Psoas muscle (tissue), 8 donors: ENCODE measurements around the gene DCHS2. TPM values are rescaled to one million over a fixed set of nuclear protein-coding genes. Genes with fewer than 3 reads are reported as not detected.
A peak's percentile ranks its signal among the peaks of the same experiment; 100 is the strongest.

Experiments used
- ATAC-seq, 4 donors: fragments of 200-7000 bp; cut with Tn5 transposase; one replicate each; pipeline ENCODE4 v1.9.1; 2020; ENCODE audit warnings: moderate library complexity in 3 of 4, mild to moderate bottlenecking in 2 of 4
- DNase-seq, 2 donors: peaks; one replicate each; pipeline ENCODE4 v3.0.0-alpha.2; 2020
- H3K27ac ChIP-seq: fragments of 200-600 bp; one replicate; pipeline ENCODE4 v1.8.0; 2022
- H3K27me3 ChIP-seq, 3 donors: fragments of 200-600 bp in 1 of 3; one replicate each; pipeline versions ENCODE4 v1.6.1 to v1.8.0; 2013 to 2022; ENCODE audit warnings: low read length in 2 of 3, mild to moderate bottlenecking in 2 of 3, moderate library complexity in 1 of 3; ENCODE audit not compliant: insufficient read depth in 3 of 3
- H3K36me3 ChIP-seq, 2 donors: fragments of 200-600 bp in 1 of 2; one replicate each; pipeline versions ENCODE4 v1.6.1 to v1.8.0; 2013 to 2022; ENCODE audit warnings: low read depth in 1 of 2, mild to moderate bottlenecking in 1 of 2, moderate library complexity in 1 of 2; ENCODE audit not compliant: insufficient read depth in 1 of 2
- H3K4me1 ChIP-seq: fragments of 200-600 bp; one replicate; pipeline ENCODE4 v1.8.0; 2022
- H3K4me3 ChIP-seq: fragments of 200-600 bp; one replicate; pipeline ENCODE4 v1.8.0; 2022; ENCODE audit warnings: mild to moderate bottlenecking
- H3K9me3 ChIP-seq: fragments of 200-600 bp; one replicate; pipeline ENCODE4 v1.8.0; 2022
- WGBS, 3 donors: extraction: QIAGEN DNeasy Blood & Tissue Kit; methylation state at CpG; one replicate each; pipeline versions ENCODE4 v1.1.6 to v1.1.7; 2013; 5-methylcytosine and 5-hydroxymethylcytosine counted together
- intact Hi-C, 2 donors: fragments of 100-400 bp; cut with DNase I; formaldehyde crosslinking; loops; one replicate each; pipeline versions ENCODE4 v1.11.0 to v1.14.2; 2022
- polyA plus RNA-seq, 3 donors: library from polyadenylated mRNA; stranded (reverse); fragments of 200-250 nt; gene quantifications; one replicate each; pipeline ENCODE4 v1.2.3, GENCODE V29; 2013
- total RNA-seq, 4 donors: library from RNA; stranded (reverse); fragmentation: NEBNext Ultra II Directional in 2 of 4; extraction: Animal tissue kit (Norgen Biotek cat#: 25700) in 2 of 4; gene quantifications; one replicate each; pipeline versions ENCODE4 v1.2.1 to v1.2.4, GENCODE V29; 2021 to 2023
- TF ChIP-seq, protein P1 (sequence below): fragments of 200-600 bp; IDR thresholded peaks from one replicate; pipeline ENCODE4 v1.8.0; 2022; ENCODE audit warnings: antibody characterized with exemption
- donor health status: healthy with polysubstance abuse.
- donor health status: DM: no; HTN: no; CAD: no; lungs with moderate emphysema.
- donor health status: Bipolar disorder and iron deficiency.
- donor health status: healthy.
- donor health status: DM: yes; HTN: yes; CAD: no.
- donor health status: DM: no; HTN: no; CAD: no.
- donor health status: DM: no; HTN: no; CAD: no.
- donor health status: DM: yes; HTN: yes; CAD: no.

The DCHS2 gene
- total and polyA plus RNA-seq, 7 donors: 0.01 to 0.84 (median 0.16) TPM; not detected in 1

DNA sequence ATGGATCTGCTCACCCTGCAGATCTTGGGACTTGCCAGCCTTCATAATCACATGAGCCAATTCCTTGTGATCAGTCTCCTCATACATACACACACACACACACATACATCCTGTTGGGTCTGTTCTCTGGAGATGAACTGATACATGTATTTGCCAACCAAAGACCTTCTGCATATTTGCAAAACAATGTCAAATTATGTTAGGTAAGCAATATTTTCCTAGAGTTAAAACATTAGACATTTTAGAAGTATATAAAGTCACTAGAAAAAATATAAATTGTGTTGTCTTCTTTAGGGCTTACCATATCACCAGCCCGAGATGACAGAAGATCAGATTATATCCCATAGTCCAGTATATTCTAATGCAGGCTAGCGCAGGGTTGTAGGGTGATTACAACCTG, 156.0 kb downstream of the DCHS2 start:
- no peak overlapping the region for H3K27ac ChIP-seq
- no peaks in the 10 kb centered on the region for H3K9me3 ChIP-seq
- peaks cover 0 to 9% (median 2%) of the 10 kb centered on the region in 3 donors for H3K27me3 ChIP-seq
- H3K4me1 ChIP-seq: no peaks in the 10 kb centered on the region
- H3K36me3 ChIP-seq: no peaks in the 10 kb centered on the region
- DNase-seq (no peak), ATAC-seq (no peak)
- H3K4me3 ChIP-seq: no peak overlapping the region
- TF ChIP-seq, protein P1, sequence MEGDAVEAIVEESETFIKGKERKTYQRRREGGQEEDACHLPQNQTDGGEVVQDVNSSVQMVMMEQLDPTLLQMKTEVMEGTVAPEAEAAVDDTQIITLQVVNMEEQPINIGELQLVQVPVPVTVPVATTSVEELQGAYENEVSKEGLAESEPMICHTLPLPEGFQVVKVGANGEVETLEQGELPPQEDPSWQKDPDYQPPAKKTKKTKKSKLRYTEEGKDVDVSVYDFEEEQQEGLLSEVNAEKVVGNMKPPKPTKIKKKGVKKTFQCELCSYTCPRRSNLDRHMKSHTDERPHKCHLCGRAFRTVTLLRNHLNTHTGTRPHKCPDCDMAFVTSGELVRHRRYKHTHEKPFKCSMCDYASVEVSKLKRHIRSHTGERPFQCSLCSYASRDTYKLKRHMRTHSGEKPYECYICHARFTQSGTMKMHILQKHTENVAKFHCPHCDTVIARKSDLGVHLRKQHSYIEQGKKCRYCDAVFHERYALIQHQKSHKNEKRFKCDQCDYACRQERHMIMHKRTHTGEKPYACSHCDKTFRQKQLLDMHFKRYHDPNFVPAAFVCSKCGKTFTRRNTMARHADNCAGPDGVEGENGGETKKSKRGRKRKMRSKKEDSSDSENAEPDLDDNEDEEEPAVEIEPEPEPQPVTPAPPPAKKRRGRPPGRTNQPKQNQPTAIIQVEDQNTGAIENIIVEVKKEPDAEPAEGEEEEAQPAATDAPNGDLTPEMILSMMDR: no peak
- WGBS, 3 donors: 92 to 96% (median 94%) methylated on average over 2 of the region's 2 CpGs
- intact Hi-C loops: no loop called here

DNA sequence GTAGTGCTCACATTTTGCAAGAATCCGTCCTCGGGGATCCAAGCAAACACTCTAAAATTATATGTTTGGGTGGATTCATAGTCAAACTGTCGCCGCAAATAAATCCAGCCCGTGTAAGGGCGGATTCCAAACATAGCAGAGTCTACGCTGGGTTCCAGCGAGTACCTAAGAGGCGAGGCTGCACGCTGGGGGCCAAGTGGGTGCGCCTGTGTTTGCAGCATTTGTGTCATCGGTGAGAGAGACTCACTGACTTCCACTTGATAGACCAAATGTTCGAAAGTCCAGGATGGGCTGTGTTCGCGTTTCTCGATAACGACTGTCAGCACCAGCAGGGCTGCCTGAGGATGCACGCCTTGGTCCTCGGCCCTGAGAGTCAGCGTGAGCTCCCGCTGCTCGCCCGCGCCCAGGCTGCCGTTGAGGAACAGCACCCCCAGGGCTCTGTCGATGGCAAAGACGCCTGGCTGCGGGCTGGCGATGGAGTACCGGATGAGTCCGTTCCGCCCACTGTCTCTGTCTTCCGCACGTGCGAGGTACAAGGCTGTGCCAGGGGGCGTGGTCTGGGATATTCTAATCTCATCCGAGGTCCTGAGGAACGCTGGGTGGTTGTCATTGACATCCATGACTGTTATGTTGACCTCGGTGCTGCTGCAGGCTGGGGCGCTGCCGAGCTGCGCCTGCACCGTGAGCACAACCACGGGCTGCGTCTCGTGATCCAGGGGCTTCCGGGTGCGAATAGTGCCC, 158.7 kb downstream of the DCHS2 start:
- no peak for ATAC-seq

DNA sequence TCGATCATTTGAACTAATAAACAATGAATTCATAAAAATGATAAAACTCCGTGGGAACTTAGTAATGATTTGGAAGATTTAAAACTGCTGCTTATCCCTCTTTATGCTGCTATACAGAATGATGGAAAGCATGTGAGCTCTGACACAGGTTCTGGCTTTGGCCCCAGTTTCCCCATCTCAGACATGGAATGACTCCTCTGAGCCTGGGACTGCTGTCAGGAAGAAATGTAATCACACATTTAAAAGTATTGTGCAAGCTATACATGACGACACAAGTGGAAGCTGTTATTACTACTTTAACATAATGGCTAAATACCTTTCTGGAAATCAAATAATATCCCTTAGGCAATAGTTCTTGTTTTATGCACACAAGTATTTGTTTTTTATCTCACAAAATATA, 161.7 kb downstream of the DCHS2 start:
- no peak for ATAC-seq
- 73 to 81% (median 78%) methylated on average over 3 of the region's 3 CpGs for WGBS, 3 donors
- TF ChIP-seq, protein P1: no peak

More for the DNA sequence above, 158.7 kb downstream of the DCHS2 start:
- WGBS, 3 donors: 6 to 12% (median 7%) methylated on average over 44 to 48 of the region's 48 CpGs
- H3K27me3 ChIP-seq: peaks cover 0 to 9% (median 2%) of the 10 kb centered on the region in 3 donors
- H3K27ac ChIP-seq: no peak overlapping the region
- no peaks in the 10 kb centered on the region for H3K36me3 ChIP-seq
- peak; percentile 19 to 49 for DNase-seq
- no peak overlapping the region for H3K4me3 ChIP-seq
- no peaks in the 10 kb centered on the region for H3K4me1 ChIP-seq
- TF ChIP-seq, protein P1: no peak
- no peaks in the 10 kb centered on the region for H3K9me3 ChIP-seq
- intact Hi-C loops: no loop called here

DNA sequence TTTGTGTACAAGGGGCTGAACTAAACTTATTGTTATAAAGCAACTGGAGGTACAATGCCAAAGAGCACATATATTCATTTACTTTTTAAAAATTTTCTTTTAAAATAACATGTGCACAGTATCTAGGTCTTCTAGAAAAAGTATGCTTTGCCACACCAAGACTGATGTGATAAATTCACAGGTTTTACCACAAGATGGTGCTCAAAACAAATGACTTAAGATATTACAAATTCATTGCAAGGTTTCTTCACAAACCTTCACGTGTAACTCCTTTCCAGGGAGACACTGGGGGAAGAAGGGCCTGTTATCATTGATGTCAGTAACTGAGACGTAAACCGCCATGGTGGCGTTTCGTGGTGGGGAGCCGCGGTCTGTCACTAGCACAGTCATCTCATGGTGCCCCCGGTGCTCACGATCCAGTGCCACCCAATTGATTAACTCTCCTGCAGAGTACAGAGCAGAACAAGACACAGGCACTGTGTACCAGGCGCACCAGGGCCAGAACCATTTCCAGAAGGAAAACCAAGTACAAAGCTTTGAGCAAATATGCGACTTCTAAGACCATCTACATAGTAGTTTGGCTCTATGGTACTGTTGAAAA, 162.2 kb downstream of the DCHS2 start:
- Histone ChIP-seq H3K9me3 (no peaks in the 10 kb centered on the region), H3K4me3 (no peak overlapping the region), H3K27me3 (peaks cover 0 to 9% (median 2%) of the 10 kb centered on the region in 3 donors), H3K36me3 (no peaks in the 10 kb centered on the region), H3K4me1 (no peaks in the 10 kb centered on the region), H3K27ac (no peak overlapping the region)
- DNase-seq (no peak), ATAC-seq (no peak)
- TF ChIP-seq, protein P1: no peak
- intact Hi-C loops: no loop called here
- WGBS, 3 donors: 70 to 77% (median 76%) methylated on average over 11 of the region's 11 CpGs

More for the DNA sequence above, 161.7 kb downstream of the DCHS2 start:
- Histone ChIP-seq H3K4me1 (no peaks in the 10 kb centered on the region), H3K9me3 (no peaks in the 10 kb centered on the region), H3K27me3 (peaks cover 0 to 9% (median 2%) of the 10 kb centered on the region in 3 donors), H3K27ac (no peak overlapping the region), H3K36me3 (no peaks in the 10 kb centered on the region), H3K4me3 (no peak overlapping the region)
- DNase-seq: peak; percentile 58 to 66
- intact Hi-C loops: no loop called here
